GM21529 (cell line): ENCODE data around the gene TEC.

Experiments used
- ATAC-seq: cut with Tn5 transposase; IDR thresholded peaks from one replicate; pipeline ENCODE4 v1.9.1; 2021; ENCODE audit not compliant: unreplicated experiment

TEC gene

GRCh38 chr4:48085821-48086589 is 183.6 kb downstream of the TEC start:
- no peak for ATAC-seq
